Measurements from ENCODE around the gene MAN1A2.

MAN1A2 gene

GRCh38 chr1:117511273-117511672 is 144.0 kb downstream of the MAN1A2 start:
- no peak for DNase-seq

- peak in 1 of 2 donors; percentile 40 for DNase-seq
Observed at GRCh38 chr1:117512728-117513321, 145.6 kb downstream of the MAN1A2 start.

- no peak for DNase-seq
Observed at GRCh38 chr1:117523111-117523510, 155.9 kb downstream of the MAN1A2 start.

GRCh38 chr1:117527074-117527473 is 159.8 kb downstream of the MAN1A2 start:
- DNase-seq, result no peak

GRCh38 chr1:117527566-117528102 is 160.4 kb downstream of the MAN1A2 start:
- DNase-seq, result no peak

- no peak for DNase-seq
Observed at GRCh38 chr1:117529683-117530082, 162.4 kb downstream of the MAN1A2 start.

- no peak for DNase-seq
Observed at GRCh38 chr1:117531222-117531621, 164.0 kb downstream of the MAN1A2 start.

- peak; percentile 20 to 70 for DNase-seq
Observed at GRCh38 chr1:117534995-117535467, 167.8 kb downstream of the MAN1A2 start.

- DNase-seq, result no peak
Observed at GRCh38 chr1:117535821-117536220, 168.6 kb downstream of the MAN1A2 start.

GRCh38 chr1:117537291-117537920 is 170.2 kb downstream of the MAN1A2 start:
- no peak for DNase-seq

- DNase-seq, result no peak
Observed at GRCh38 chr1:117540532-117540931, 173.3 kb downstream of the MAN1A2 start.

GRCh38 chr1:117541003-117541402 is 173.8 kb downstream of the MAN1A2 start:
- no peak for DNase-seq

- DNase-seq, result no peak
Observed at GRCh38 chr1:117541585-117541984, 174.3 kb downstream of the MAN1A2 start.

GRCh38 chr1:117544509-117545109 is 177.4 kb downstream of the MAN1A2 start:
- no peak for DNase-seq

- DNase-seq, result no peak
Observed at GRCh38 chr1:117546467-117546866, 179.2 kb downstream of the MAN1A2 start.

GRCh38 chr1:117553471-117553870 is 186.2 kb downstream of the MAN1A2 start:
- no peak for DNase-seq

GRCh38 chr1:117555806-117556205 is 188.6 kb downstream of the MAN1A2 start:
- no peak for DNase-seq

GRCh38 chr1:117556341-117556740 is 189.1 kb downstream of the MAN1A2 start:
- DNase-seq, result no peak

- DNase-seq, result no peak
Observed at GRCh38 chr1:117556976-117557375, 189.7 kb downstream of the MAN1A2 start.

GRCh38 chr1:117558451-117558850 is 191.2 kb downstream of the MAN1A2 start:
- DNase-seq, result peak in 1 of 2 donors; percentile 20

- DNase-seq, result no peak
Observed at GRCh38 chr1:117559139-117559538, 191.9 kb downstream of the MAN1A2 start.

- DNase-seq, result no peak
Observed at GRCh38 chr1:117559985-117560384, 192.7 kb downstream of the MAN1A2 start.

GRCh38 chr1:117561071-117561470 is 193.8 kb downstream of the MAN1A2 start:
- DNase-seq, result no peak

GRCh38 chr1:117561551-117561950 is 194.3 kb downstream of the MAN1A2 start:
- DNase-seq, result no peak

Measured in CD4-positive, alpha-beta T cell treated with Interleukin-1 beta for 1 hour (primary cell).